IMR-90 (cell line): ENCODE measurements around the gene CIDEA. TPM values are rescaled to one million over a fixed set of nuclear protein-coding genes. Genes with fewer than 3 reads are reported as not detected.
A peak's percentile ranks its signal among the peaks of the same experiment; 100 is the strongest.

Source experiments
- ATAC-seq: fragments of 200-7000 bp; cut with Tn5 transposase; 2 replicates; pipeline ENCODE4 v1.9.1; 2020; ENCODE audit warnings: low read depth, mild to moderate bottlenecking, moderate library complexity
- Bru-seq: library from RNA; stranded (reverse); fragments of 400-500 nt; gene quantifications from one replicate; lab custom pipeline; 2021; lab: Mats Ljungman, UMichigan
- BruChase-seq, 2 experiments: library from RNA; stranded (reverse); fragments of 400-500 nt; gene quantifications; one replicate each; lab custom pipeline; 2021; lab: Mats Ljungman, UMichigan
- BruUV-seq: library from RNA; stranded (reverse); fragments of 400-500 nt; replicated peaks from 2 replicates; lab custom pipeline; 2021; lab: Mats Ljungman, UMichigan
- CTCF ChIA-PET: fragments of 300-600 bp; formaldehyde crosslinking; extraction: SDS; loops from one replicate; lab custom pipeline; 2021; ENCODE audit warnings: antibody characterized with exemption; lab: Yijun Ruan, JAX
- POLR2A ChIA-PET: fragments of 300-600 bp; sonication (Branson Sonifier 250); formaldehyde crosslinking; loops from one replicate; lab custom pipeline; 2022; ENCODE audit warnings: antibody characterized with exemption; ENCODE audit not compliant: unreplicated experiment; lab: Charles Lee
- DNase-seq: peaks from one replicate; pipeline ENCODE4 v3.0.0; 2013
- H2AFZ ChIP-seq: replicated peaks from 2 replicates; pipeline ENCODE3; 2013; ENCODE audit warnings: low read length, mild to moderate bottlenecking; ENCODE audit not compliant: poor library complexity
- H2AK5ac ChIP-seq: 2 replicates; pipeline ENCODE4 v1.6.1; 2013; ENCODE audit warnings: low read depth, low read length, inconsistent platforms
- H2AK9ac ChIP-seq: replicated peaks from 2 replicates; pipeline ENCODE3; 2013; ENCODE audit warnings: mild to moderate bottlenecking, low read depth, low read length, moderate library complexity; ENCODE audit not compliant: poor library complexity
- H2BK120ac ChIP-seq: 2 replicates; pipeline ENCODE4 v1.6.1; 2013; ENCODE audit warnings: low read depth, low read length, inconsistent platforms
- H2BK15ac ChIP-seq: 3 replicates; pipeline ENCODE4 v1.6.1; 2013; ENCODE audit warnings: low read depth, low read length, inconsistent platforms
- H2BK20ac ChIP-seq: 2 replicates; pipeline ENCODE4 v1.6.1; 2013; ENCODE audit warnings: low read depth, mild to moderate bottlenecking, inconsistent platforms, low read length, moderate library complexity
- H2BK5ac ChIP-seq: 2 replicates; pipeline ENCODE4 v1.6.1; 2013; ENCODE audit warnings: mild to moderate bottlenecking, low read depth, low read length, inconsistent platforms; ENCODE audit not compliant: poor library complexity, severe bottlenecking
- H3K14ac ChIP-seq: replicated peaks from 2 replicates; pipeline ENCODE4 v1.6.1; 2013; ENCODE audit warnings: low read depth, low read length, inconsistent platforms
- H3K18ac ChIP-seq: 2 replicates; pipeline ENCODE4 v1.6.1; 2013; ENCODE audit warnings: low read depth, low read length, control low read depth
- H3K23ac ChIP-seq: 2 replicates; pipeline ENCODE4 v1.6.1; 2013; ENCODE audit warnings: low read depth, low read length, inconsistent platforms
- H3K27ac ChIP-seq: 2 replicates; pipeline ENCODE4 v1.5.1; 2013; ENCODE audit warnings: mild to moderate bottlenecking, control low read depth, low read length; ENCODE audit not compliant: insufficient read depth
- H3K27me3 ChIP-seq: 2 replicates; pipeline ENCODE4 v1.6.1; 2013; ENCODE audit warnings: low read length; ENCODE audit not compliant: control insufficient read depth, insufficient read depth
- H3K36me3 ChIP-seq: 2 replicates; pipeline ENCODE4 v1.6.1; 2013; ENCODE audit warnings: low read length, mixed read lengths; ENCODE audit not compliant: control insufficient read depth, insufficient read depth
- H3K4ac ChIP-seq: 2 replicates; pipeline ENCODE4 v1.6.1; 2013; ENCODE audit warnings: low read depth, low read length, inconsistent platforms
- H3K4me1 ChIP-seq: 2 replicates; pipeline ENCODE4 v1.6.1; 2013; ENCODE audit warnings: low read length, mixed read lengths; ENCODE audit not compliant: control insufficient read depth, insufficient read depth
- H3K4me2 ChIP-seq: 2 replicates; pipeline ENCODE4 v1.6.1; 2013; ENCODE audit warnings: low read depth, mild to moderate bottlenecking, control low read depth, low read length, moderate library complexity
- H3K4me3 ChIP-seq: 2 replicates; pipeline ENCODE4 v1.5.1; 2013; ENCODE audit warnings: low read depth, mild to moderate bottlenecking, control low read depth, low read length, moderate library complexity; ENCODE audit not compliant: insufficient read depth
- H3K56ac ChIP-seq: 2 replicates; pipeline ENCODE4 v1.6.1; 2013; ENCODE audit warnings: low read length, inconsistent platforms; ENCODE audit not compliant: insufficient read depth; ENCODE audit errors: extremely low read depth
- H3K79me1 ChIP-seq, 2 experiments: 2 replicates each; pipeline ENCODE4 v1.6.1; 2013; ENCODE audit warnings: low read length in 2 of 2, inconsistent platforms in 1 of 2, low read depth in 1 of 2
- H3K9ac ChIP-seq: 2 replicates; pipeline ENCODE4 v1.6.1; 2013; ENCODE audit warnings: low read depth, low read length, control low read depth
- H3K9me1 ChIP-seq: 2 replicates; pipeline ENCODE4 v1.6.1; 2013; ENCODE audit warnings: low read length, inconsistent platforms; ENCODE audit not compliant: insufficient read depth
- H3K9me3 ChIP-seq: 2 replicates; pipeline ENCODE4 v1.6.1; 2013; ENCODE audit warnings: low read length; ENCODE audit not compliant: control insufficient read depth, insufficient read depth
- H4K20me1 ChIP-seq: 2 replicates; pipeline ENCODE4 v1.6.1; 2013; ENCODE audit warnings: low read length, inconsistent platforms; ENCODE audit not compliant: insufficient read depth
- H4K5ac ChIP-seq: 2 replicates; pipeline ENCODE4 v1.6.1; 2013; ENCODE audit warnings: mild to moderate bottlenecking, low read depth, low read length, control low read depth
- H4K8ac ChIP-seq, 2 experiments: 2 replicates each; pipeline ENCODE4 v1.6.1; 2013; ENCODE audit warnings: low read depth in 2 of 2, low read length in 2 of 2, control low read depth in 1 of 2, inconsistent platforms in 1 of 2
- H4K91ac ChIP-seq: 2 replicates; pipeline ENCODE4 v1.6.1; 2013; ENCODE audit warnings: low read depth, low read length, inconsistent platforms; ENCODE audit not compliant: insufficient read depth
- BHLHE40 ChIP-seq: fragments of 150-350 bp; IDR thresholded peaks from 2 replicates; pipeline ENCODE4 v1.6.1; 2016; ENCODE audit warnings: mild to moderate bottlenecking, low read depth, low read length
- CEBPB ChIP-seq: IDR thresholded peaks from 2 replicates; pipeline ENCODE4 v1.6.1; 2012; ENCODE audit warnings: low read depth, low read length, improper control_type of control experiment
- FOS ChIP-seq: fragments of 150-350 bp; IDR thresholded peaks from 2 replicates; pipeline ENCODE4 v1.6.1; 2016; ENCODE audit warnings: low read depth, low read length
- MAZ ChIP-seq: IDR thresholded peaks from 2 replicates; pipeline ENCODE4 v1.6.1; 2012; ENCODE audit warnings: low read depth, mild to moderate bottlenecking, low read length, improper control_type of control experiment, moderate library complexity, borderline replicate concordance
- MXI1 ChIP-seq: IDR thresholded peaks from 2 replicates; pipeline ENCODE4 v1.6.1; 2012; ENCODE audit warnings: low read depth, mild to moderate bottlenecking, low read length, moderate library complexity, borderline replicate concordance
- NFE2L2 ChIP-seq: fragments of 150-350 bp; IDR thresholded peaks from 2 replicates; pipeline ENCODE4 v1.6.1; 2016; ENCODE audit warnings: low read depth, mild to moderate bottlenecking, low read length
- POLR2A ChIP-seq: IDR thresholded peaks from 2 replicates; pipeline ENCODE4 v1.6.1; 2012; ENCODE audit warnings: mild to moderate bottlenecking, low read depth, low read length
- RAD21 ChIP-seq: IDR thresholded peaks from 2 replicates; pipeline ENCODE4 v1.6.1; 2012; ENCODE audit warnings: low read length, improper control_type of control experiment
- RCOR1 ChIP-seq: IDR thresholded peaks from 2 replicates; pipeline ENCODE4 v1.6.1; 2012; ENCODE audit warnings: mild to moderate bottlenecking, low read length, improper control_type of control experiment; ENCODE audit not compliant: insufficient replicate concordance
- RFX5 ChIP-seq: IDR thresholded peaks from 2 replicates; pipeline ENCODE4 v1.8.0; 2012; ENCODE audit warnings: low read depth, mild to moderate bottlenecking, low read length, moderate library complexity
- SMC3 ChIP-seq: fragments of 150-350 bp; IDR thresholded peaks from 2 replicates; pipeline ENCODE4 v1.6.1; 2016; ENCODE audit warnings: low read depth, mild to moderate bottlenecking, antibody characterized with exemption, low read length, moderate library complexity
- WGBS, 2 experiments: methylation state at CpG; one replicate each; pipeline versions ENCODE4 v1.1.5 to v1.1.7; 2013; ENCODE audit warnings: missing lambda C conversion rate in 2 of 2; ENCODE audit not compliant: insufficient read length in 1 of 2; ENCODE audit errors: extremely low coverage in 2 of 2; 5-methylcytosine and 5-hydroxymethylcytosine counted together
- dilution Hi-C: fragments of 300-500 bp; cut with HindIII; formaldehyde crosslinking; loops from one replicate; pipeline ENCODE4 v1.14.3; 2018; ENCODE audit warnings: low sequenced_read_pairs; ENCODE audit not compliant: unreplicated experiment
- in situ Hi-C: fragments of 300-500 bp; cut with MboI; formaldehyde crosslinking; loops from 3 replicates; pipeline ENCODE4 v1.14.3; 2019; ENCODE audit warnings: low sequenced_read_pairs, inconsistent platforms, mixed read lengths
- intact Hi-C: fragments of 100-400 bp; cut with micrococcal nuclease; formaldehyde crosslinking; loops from 2 replicates; pipeline ENCODE4 v1.10.0; 2022
- long read RNA-seq: library from polyadenylated mRNA; unstranded; transcript quantifications from one replicate; pipeline ENCODE4 v2.0.0, GENCODE V29; 2021; ENCODE audit not compliant: unreplicated experiment
- polyA plus RNA-seq, 3 experiments: library from polyadenylated mRNA; depleted of rRNA; stranded (reverse); fragments of >200 nt; gene quantifications; 2 replicates each; pipeline ENCODE4 v1.2.3, GENCODE V29; 2012; ENCODE audit warnings: low replicate concordance in 1 of 3
- total RNA-seq: library from RNA; depleted of rRNA; stranded (reverse); fragments of >200 nt; gene quantifications from 2 replicates; pipeline ENCODE4 v1.2.3, GENCODE V29; 2012; rRNA removed
- TF ChIP-seq, protein P1 (sequence below): fragments of 150-350 bp; IDR thresholded peaks from 2 replicates; pipeline ENCODE4 v1.6.1; 2016; ENCODE audit warnings: low read depth, mild to moderate bottlenecking, low read length, moderate library complexity, borderline replicate concordance
- TF ChIP-seq, protein P2 (sequence below): conservative IDR thresholded peaks from 2 replicates; pipeline ENCODE4 v1.5.1; 2012; ENCODE audit warnings: mild to moderate bottlenecking, low read depth, low read length, improper control_type of control experiment

Gene CIDEA, protein sequence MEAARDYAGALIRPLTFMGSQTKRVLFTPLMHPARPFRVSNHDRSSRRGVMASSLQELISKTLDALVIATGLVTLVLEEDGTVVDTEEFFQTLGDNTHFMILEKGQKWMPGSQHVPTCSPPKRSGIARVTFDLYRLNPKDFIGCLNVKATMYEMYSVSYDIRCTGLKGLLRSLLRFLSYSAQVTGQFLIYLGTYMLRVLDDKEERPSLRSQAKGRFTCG
- total RNA-seq, result not detected in 2 replicates
- not detected in 2 replicates for polyA plus RNA-seq (2012; rRNA removed)
- polyA plus RNA-seq (2012; cell fraction: cytosol; rRNA removed), result 0.12 TPM in 1 of 2 replicates, not detected in the other
- not detected in 2 replicates for polyA plus RNA-seq (2012; cell fraction: nucleus; rRNA removed; ENCODE audit: low replicate concordance)
- Bru-seq, nascent RNA, result not detected
- BruChase-seq, experiment 1, labeled RNA remaining after a 6-hour chase, result not detected
- BruChase-seq, experiment 2, labeled RNA remaining after a 2-hour chase, result not detected
- long read RNA-seq, result 0 reads

DNA sequence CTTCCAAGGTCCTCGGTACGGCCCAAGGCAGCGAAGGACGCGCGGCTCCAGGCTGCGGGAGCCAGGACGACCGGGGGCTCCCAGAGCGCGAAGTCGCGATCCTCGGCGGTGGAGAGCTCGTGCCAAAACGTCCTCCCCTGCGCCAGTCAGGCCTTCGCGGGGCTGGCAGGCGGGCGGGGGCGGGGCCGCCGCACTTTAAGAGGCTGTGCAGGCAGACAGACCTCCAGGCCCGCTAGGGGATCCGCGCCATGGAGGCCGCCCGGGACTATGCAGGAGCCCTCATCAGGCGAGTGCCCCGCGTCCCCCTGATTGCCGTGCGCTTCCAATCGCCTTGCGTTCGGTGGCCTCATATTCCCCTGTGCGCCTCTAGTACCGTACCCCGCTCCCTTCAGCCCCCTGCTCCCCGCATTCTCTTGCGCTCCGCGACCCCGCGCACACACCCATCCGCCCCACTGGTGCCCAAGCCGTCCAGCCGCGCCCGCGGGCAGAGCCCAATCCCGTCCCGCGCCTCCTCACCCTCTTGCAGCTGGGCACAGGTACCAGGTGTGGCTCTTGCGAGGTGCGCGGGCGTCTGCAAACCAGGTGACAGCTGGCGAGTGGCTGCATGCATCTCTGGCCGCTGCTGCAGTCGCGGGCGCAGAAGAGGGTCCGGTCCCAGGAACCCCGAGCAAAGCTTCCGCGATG, at the start of gene CIDEA:
Gene CIDEA (plus strand): TSS at position 226 of the 684 bp plus-strand sequence. CDS start 23 bp downstream, at position 249.
- Histone ChIP-seq H3K36me3 (no peaks in the 10 kb centered on the region), H2BK120ac (no peak within 1 kb of the TSS), H3K9me1 (peaks cover 10% of the 10 kb centered on the region; the same call in 1 of the 2 replicates), H3K79me1 (no peaks in the 10 kb centered on the region), H3K27ac (no peak within 1 kb of the TSS), H3K27me3 (peaks cover 77% of the 10 kb centered on the region), H2BK5ac (no peak within 1 kb of the TSS), H3K23ac (no peak within 1 kb of the TSS), H2AK5ac (no peak within 1 kb of the TSS), H3K9me3 (no peaks in the 10 kb centered on the region; the same call in 1 of the 2 replicates), H3K56ac (no peak within 1 kb of the TSS), H2AK9ac (no peak within 1 kb of the TSS), H3K4ac (no peak within 1 kb of the TSS), H4K5ac (no peak within 1 kb of the TSS), H3K18ac (no peak within 1 kb of the TSS), H3K9ac (no peak within 1 kb of the TSS), H2AFZ (peak within 1 kb of the TSS; percentile 69), H4K20me1 (no peaks in the 10 kb centered on the region; the same call in 1 of the 2 replicates), H3K14ac (no peak within 1 kb of the TSS), H3K4me1 (peaks cover 3% of the 10 kb centered on the region; the same call in 1 of the 2 replicates), H3K4me2 (peak within 1 kb of the TSS; percentile 78), H3K4me3 (no peak within 1 kb of the TSS; the same call in 1 of the 2 replicates), H4K8ac (no peak within 1 kb of the TSS), H2BK20ac (no peak within 1 kb of the TSS), H4K91ac (no peak within 1 kb of the TSS), H2BK15ac (no peak within 1 kb of the TSS)
- in situ Hi-C loops, result no loop called here
- ChIA-PET CTCF (no interaction called here), POLR2A (no interaction called here)
- WGBS, 2 experiments, result 2% methylated on average over 60 of the region's 69 CpGs; no CpG with 5 or more reads in 1 of the 2 experiments
- intact Hi-C loops, result no loop called here
- ATAC-seq, result peak; percentile 68
- dilution Hi-C loops, result no loop called here
- no TSS peak for BruUV-seq
- no peak for DNase-seq
- TF ChIP-seq POLR2A (no peak), CEBPB (no peak), FOS (no peak), MAZ (no peak), BHLHE40 (no peak), SMC3 (no peak), RCOR1 (no peak), MXI1 (no peak), NFE2L2 (no peak), RFX5 (no peak), RAD21 (no peak)
- TF ChIP-seq, protein P1, sequence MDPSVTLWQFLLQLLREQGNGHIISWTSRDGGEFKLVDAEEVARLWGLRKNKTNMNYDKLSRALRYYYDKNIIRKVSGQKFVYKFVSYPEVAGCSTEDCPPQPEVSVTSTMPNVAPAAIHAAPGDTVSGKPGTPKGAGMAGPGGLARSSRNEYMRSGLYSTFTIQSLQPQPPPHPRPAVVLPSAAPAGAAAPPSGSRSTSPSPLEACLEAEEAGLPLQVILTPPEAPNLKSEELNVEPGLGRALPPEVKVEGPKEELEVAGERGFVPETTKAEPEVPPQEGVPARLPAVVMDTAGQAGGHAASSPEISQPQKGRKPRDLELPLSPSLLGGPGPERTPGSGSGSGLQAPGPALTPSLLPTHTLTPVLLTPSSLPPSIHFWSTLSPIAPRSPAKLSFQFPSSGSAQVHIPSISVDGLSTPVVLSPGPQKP, result no peak
- TF ChIP-seq, protein P2, sequence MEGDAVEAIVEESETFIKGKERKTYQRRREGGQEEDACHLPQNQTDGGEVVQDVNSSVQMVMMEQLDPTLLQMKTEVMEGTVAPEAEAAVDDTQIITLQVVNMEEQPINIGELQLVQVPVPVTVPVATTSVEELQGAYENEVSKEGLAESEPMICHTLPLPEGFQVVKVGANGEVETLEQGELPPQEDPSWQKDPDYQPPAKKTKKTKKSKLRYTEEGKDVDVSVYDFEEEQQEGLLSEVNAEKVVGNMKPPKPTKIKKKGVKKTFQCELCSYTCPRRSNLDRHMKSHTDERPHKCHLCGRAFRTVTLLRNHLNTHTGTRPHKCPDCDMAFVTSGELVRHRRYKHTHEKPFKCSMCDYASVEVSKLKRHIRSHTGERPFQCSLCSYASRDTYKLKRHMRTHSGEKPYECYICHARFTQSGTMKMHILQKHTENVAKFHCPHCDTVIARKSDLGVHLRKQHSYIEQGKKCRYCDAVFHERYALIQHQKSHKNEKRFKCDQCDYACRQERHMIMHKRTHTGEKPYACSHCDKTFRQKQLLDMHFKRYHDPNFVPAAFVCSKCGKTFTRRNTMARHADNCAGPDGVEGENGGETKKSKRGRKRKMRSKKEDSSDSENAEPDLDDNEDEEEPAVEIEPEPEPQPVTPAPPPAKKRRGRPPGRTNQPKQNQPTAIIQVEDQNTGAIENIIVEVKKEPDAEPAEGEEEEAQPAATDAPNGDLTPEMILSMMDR, result no peak
